Bronchial epithelial cell (primary cell): ENCODE measurements around the gene TMEM43. TPM values are rescaled to one million over a fixed set of nuclear protein-coding genes. Genes with fewer than 3 reads are reported as not detected.

Experiments
- DNase-seq: peaks from one replicate; pipeline ENCODE4 v3.0.0-alpha.2; 2010; ENCODE audit warnings: low read depth
- FAIRE-seq: peaks from 2 replicates; lab custom pipeline; 2011; peaks lifted over from hg19 to GRCh38; lab: Jason Lieb, UNC
- H3K27me3 ChIP-seq: 2 replicates; pipeline ENCODE4 v1.5.1; 2011; ENCODE audit warnings: low read length; ENCODE audit not compliant: control insufficient read depth, insufficient read depth
- H3K36me3 ChIP-seq: 2 replicates; pipeline ENCODE4 v1.5.1; 2011; ENCODE audit warnings: low read length; ENCODE audit not compliant: control insufficient read depth, insufficient read depth
- H3K4me3 ChIP-seq: 2 replicates; pipeline ENCODE4 v1.5.1; 2011; ENCODE audit warnings: mild to moderate bottlenecking, low read depth, low read length, control low read depth
- CTCF ChIP-seq: IDR thresholded peaks from 2 replicates; pipeline ENCODE4 v1.5.1; 2011; ENCODE audit warnings: mild to moderate bottlenecking, moderate library complexity, low read length, control low read depth, inconsistent platforms; ENCODE audit not compliant: insufficient read depth, severe bottlenecking
- total RNA-seq: library from RNA; depleted of rRNA; stranded (reverse); fragments of >200 nt; gene quantifications from 2 replicates; pipeline ENCODE4 v1.2.1, GENCODE V29; 2014

Gene TMEM43
- total RNA-seq, 1 donor from 2014 or later = 88.5 TPM

GRCh38 chr3:14126017-14126886 is 1.4 kb downstream of the TMEM43 start:
- Histone ChIP-seq H3K27me3 (no peaks in the 10 kb centered on the region), H3K36me3 (peaks cover 27% of the 10 kb centered on the region), H3K4me3 (peak overlapping the region; percentile 87)
- TF ChIP-seq CTCF = no peak
- no peak for DNase-seq
- FAIRE-seq = no peak

GRCh38 chr3:14126887-14127505 is 2.1 kb downstream of the TMEM43 start:
- Histone ChIP-seq H3K36me3 (peaks cover 30% of the 10 kb centered on the region), H3K4me3 (no peak overlapping the region), H3K27me3 (no peaks in the 10 kb centered on the region)
- DNase-seq (no peak), FAIRE-seq (no peak)
- no peak for TF ChIP-seq CTCF

- H3K27me3 ChIP-seq = no peaks in the 10 kb centered on the region
- TF ChIP-seq CTCF = no peak
- no peak for FAIRE-seq
- H3K4me3 ChIP-seq = no peak overlapping the region
- DNase-seq = no peak
- peaks cover 35% of the 10 kb centered on the region for H3K36me3 ChIP-seq
Observed at GRCh38 chr3:14127516-14128161, 2.8 kb downstream of the TMEM43 start.

GRCh38 chr3:14128724-14129123 is 3.9 kb downstream of the TMEM43 start:
- peaks cover 42% of the 10 kb centered on the region for H3K36me3 ChIP-seq
- FAIRE-seq = no peak

GRCh38 chr3:14129296-14129695 is 4.4 kb downstream of the TMEM43 start:
- H3K36me3 ChIP-seq = peaks cover 47% of the 10 kb centered on the region
- no peak overlapping the region for H3K4me3 ChIP-seq
- no peak for TF ChIP-seq CTCF
- FAIRE-seq (no peak), DNase-seq (no peak)
- H3K27me3 ChIP-seq = no peaks in the 10 kb centered on the region

More at GRCh38 chr3:14128724-14129123, 3.9 kb downstream of the TMEM43 start:
- Histone ChIP-seq H3K4me3 (no peak overlapping the region), H3K27me3 (no peaks in the 10 kb centered on the region)
- no peak for TF ChIP-seq CTCF
- DNase-seq = no peak
